HG02571 (cell line): ENCODE results near the gene JADE1.
A peak's percentile ranks its signal among the peaks of the same experiment; 100 is the strongest.

Source experiments
- ATAC-seq: cut with Tn5 transposase; IDR thresholded peaks from one replicate; pipeline ENCODE4 v1.9.1; 2021; ENCODE audit warnings: mild to moderate bottlenecking, moderate library complexity; ENCODE audit not compliant: unreplicated experiment

JADE1 gene

GRCh38 chr4:128840711-128841318 lies 31.3 kb downstream of the JADE1 start:
- no peak for ATAC-seq

GRCh38 chr4:128841402-128841801 lies 31.9 kb downstream of the JADE1 start:
- no peak for ATAC-seq

GRCh38 chr4:128844931-128845330 lies 35.4 kb downstream of the JADE1 start:
- no peak for ATAC-seq

- no peak for ATAC-seq
Observed at GRCh38 chr4:128846063-128846462, 36.6 kb downstream of the JADE1 start.

- ATAC-seq = no peak
Observed at GRCh38 chr4:128847082-128847724, 37.7 kb downstream of the JADE1 start.

GRCh38 chr4:128848461-128848860 lies 39.0 kb downstream of the JADE1 start:
- ATAC-seq = no peak

GRCh38 chr4:128850252-128850651 lies 40.8 kb downstream of the JADE1 start:
- no peak for ATAC-seq

- ATAC-seq = no peak
Observed at GRCh38 chr4:128853741-128854140, 44.2 kb downstream of the JADE1 start.

GRCh38 chr4:128854433-128854832 lies 44.9 kb downstream of the JADE1 start:
- no peak for ATAC-seq

- ATAC-seq = no peak
Observed at GRCh38 chr4:128855621-128856020, 46.1 kb downstream of the JADE1 start.

- ATAC-seq = no peak
Observed at GRCh38 chr4:128856246-128856645, 46.7 kb downstream of the JADE1 start.

GRCh38 chr4:128858879-128859671 lies 49.6 kb downstream of the JADE1 start:
- no peak for ATAC-seq

GRCh38 chr4:128859887-128860677 lies 50.6 kb downstream of the JADE1 start:
- ATAC-seq = no peak

GRCh38 chr4:128861856-128862518 lies 52.5 kb downstream of the JADE1 start:
- peak; percentile 12 for ATAC-seq

GRCh38 chr4:128862608-128863311 lies 53.3 kb downstream of the JADE1 start:
- peak; percentile 65 for ATAC-seq

- ATAC-seq = peak; percentile 25
Observed at GRCh38 chr4:128863312-128864075, 54.0 kb downstream of the JADE1 start.

- ATAC-seq = no peak
Observed at GRCh38 chr4:128865132-128865531, 55.6 kb downstream of the JADE1 start.

GRCh38 chr4:128866269-128866668 lies 56.8 kb downstream of the JADE1 start:
- no peak for ATAC-seq

GRCh38 chr4:128866691-128867090 lies 57.2 kb downstream of the JADE1 start:
- no peak for ATAC-seq
